ENCODE measurements around the gene KRT1.

GRCh38 chr12:52689239-52689638 is 9.0 kb upstream of the KRT1 start:
- no peak for TF ChIP-seq CTCF (IDR thresholded peaks at IDR 0.05)
- TF ChIP-seq POLR2A (IDR thresholded peaks at IDR 0.05): no peak
- TF ChIP-seq POLR2AphosphoS5 (IDR thresholded peaks at IDR 0.05): no peak
